Calu3 (cell line): Measurements from ENCODE around the gene TBPL1. TPM values are rescaled to one million over a fixed set of nuclear protein-coding genes. Genes with fewer than 3 reads are reported as not detected.

Source experiments
- BruUV-seq: library from RNA; stranded (reverse); fragments of 400-500 nt; replicated peaks from 2 replicates; lab custom pipeline; 2021; lab: Mats Ljungman, UMichigan
- CTCF ChIA-PET: fragments of 300-600 bp; sonication (Branson Sonifier 250); formaldehyde crosslinking; loops from one replicate; lab custom pipeline; 2022; ENCODE audit warnings: antibody characterized with exemption; lab: Charles Lee
- DNase-seq: peaks from one replicate; pipeline ENCODE4 v3.0.0; 2022
- H3K27ac Mint-ChIP-seq: one replicate; pipeline ENCODE4 v1.8.0; 2022; ENCODE audit warnings: mixed read lengths; ENCODE audit not compliant: unreplicated experiment
- H3K27me3 Mint-ChIP-seq: one replicate; pipeline ENCODE4 v1.8.0; 2022; ENCODE audit warnings: mixed read lengths; ENCODE audit not compliant: unreplicated experiment
- H3K36me3 Mint-ChIP-seq: one replicate; pipeline ENCODE4 v1.8.0; 2022; ENCODE audit warnings: mild to moderate bottlenecking, moderate library complexity, mixed read lengths; ENCODE audit not compliant: insufficient read depth, unreplicated experiment
- H3K4me1 Mint-ChIP-seq: one replicate; pipeline ENCODE4 v1.8.0; 2022; ENCODE audit warnings: mild to moderate bottlenecking, low read depth, mixed read lengths; ENCODE audit not compliant: unreplicated experiment
- H3K4me3 Mint-ChIP-seq: one replicate; pipeline ENCODE4 v1.8.0; 2022; ENCODE audit warnings: mild to moderate bottlenecking, low read depth, moderate library complexity, mixed read lengths; ENCODE audit not compliant: unreplicated experiment
- H3K9me3 Mint-ChIP-seq: one replicate; pipeline ENCODE4 v1.8.0; 2022; ENCODE audit warnings: low read depth, mixed read lengths; ENCODE audit not compliant: unreplicated experiment
- intact Hi-C: fragments of 100-400 bp; cut with micrococcal nuclease; formaldehyde crosslinking; loops from one replicate; pipeline ENCODE4 v1.10.0; 2022; ENCODE audit not compliant: unreplicated experiment
- total RNA-seq: library from RNA; stranded (reverse); gene quantifications from 2 replicates; pipeline ENCODE4 v1.2.3, GENCODE V29; 2022
- TF ChIP-seq, protein P1 (sequence below): fragments of 200-600 bp; IDR thresholded peaks from one replicate; pipeline ENCODE4 v1.8.0; 2022; ENCODE audit warnings: antibody characterized with exemption; ENCODE audit not compliant: unreplicated experiment

The TBPL1 gene
- total RNA-seq, 1 experiment from 2014 or later, result 31.5 TPM

DNA sequence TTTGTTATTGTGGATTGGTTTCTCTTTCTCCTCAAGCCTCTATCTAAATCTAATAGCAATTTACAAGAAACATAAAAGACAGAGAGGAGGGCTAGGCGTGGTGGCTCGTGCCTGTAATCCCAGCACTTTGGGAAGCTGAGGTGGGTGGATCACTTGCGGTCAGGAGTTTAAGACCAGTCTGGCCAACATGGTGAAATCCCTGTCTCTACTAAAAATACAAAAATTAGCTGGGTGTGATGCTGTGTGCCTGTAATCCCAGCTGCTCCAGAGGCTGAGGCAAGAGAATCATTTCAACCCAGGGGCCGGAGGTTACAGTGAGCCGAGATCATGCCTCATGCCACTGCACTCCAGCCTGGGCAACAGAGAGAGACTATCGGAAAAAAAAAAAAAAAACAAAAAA is 52.8 kb downstream of the TBPL1 start:
- Mint-ChIP-seq H3K4me1 (peaks cover 55% of the 10 kb centered on the region), H3K9me3 (no peaks in the 10 kb centered on the region), H3K36me3 (peaks cover 10% of the 10 kb centered on the region), H3K27me3 (no peaks in the 10 kb centered on the region), H3K27ac (no peak overlapping the region), H3K4me3 (no peak overlapping the region)
- CTCF ChIA-PET, result interaction anchor here (0.6 kb wide), 1 partner anchor 368 kb away, joined by 3 read pairs; no protein-coding TSS in a partner anchor
- DNase-seq, result no peak
- no TSS peak for BruUV-seq
- intact Hi-C loops, result no loop called here
- TF ChIP-seq, protein P1, sequence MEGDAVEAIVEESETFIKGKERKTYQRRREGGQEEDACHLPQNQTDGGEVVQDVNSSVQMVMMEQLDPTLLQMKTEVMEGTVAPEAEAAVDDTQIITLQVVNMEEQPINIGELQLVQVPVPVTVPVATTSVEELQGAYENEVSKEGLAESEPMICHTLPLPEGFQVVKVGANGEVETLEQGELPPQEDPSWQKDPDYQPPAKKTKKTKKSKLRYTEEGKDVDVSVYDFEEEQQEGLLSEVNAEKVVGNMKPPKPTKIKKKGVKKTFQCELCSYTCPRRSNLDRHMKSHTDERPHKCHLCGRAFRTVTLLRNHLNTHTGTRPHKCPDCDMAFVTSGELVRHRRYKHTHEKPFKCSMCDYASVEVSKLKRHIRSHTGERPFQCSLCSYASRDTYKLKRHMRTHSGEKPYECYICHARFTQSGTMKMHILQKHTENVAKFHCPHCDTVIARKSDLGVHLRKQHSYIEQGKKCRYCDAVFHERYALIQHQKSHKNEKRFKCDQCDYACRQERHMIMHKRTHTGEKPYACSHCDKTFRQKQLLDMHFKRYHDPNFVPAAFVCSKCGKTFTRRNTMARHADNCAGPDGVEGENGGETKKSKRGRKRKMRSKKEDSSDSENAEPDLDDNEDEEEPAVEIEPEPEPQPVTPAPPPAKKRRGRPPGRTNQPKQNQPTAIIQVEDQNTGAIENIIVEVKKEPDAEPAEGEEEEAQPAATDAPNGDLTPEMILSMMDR, result no peak

DNA sequence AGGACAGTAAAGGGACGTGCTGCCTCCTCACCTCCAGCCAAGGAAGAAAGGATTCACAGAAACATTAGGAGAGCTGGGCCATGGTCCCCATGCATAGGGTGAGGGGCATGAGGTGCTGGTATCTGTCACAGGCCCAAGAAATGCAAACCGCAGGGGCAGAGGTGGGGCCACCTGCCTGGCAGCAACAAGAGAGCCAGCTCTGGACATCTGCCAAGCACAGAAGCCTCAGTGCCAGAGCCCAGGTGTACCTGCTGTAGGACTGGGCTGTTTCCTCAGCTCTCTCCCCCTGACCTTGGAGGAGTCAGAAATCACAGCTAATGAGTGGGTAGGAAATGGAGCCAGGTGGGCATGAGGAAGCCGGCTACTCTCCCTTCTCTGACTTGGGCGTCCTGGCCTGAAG is 54.1 kb downstream of the TBPL1 start:
- TF ChIP-seq, protein P1, result no peak
- peaks cover 8% of the 10 kb centered on the region for H3K36me3 Mint-ChIP-seq
- no peak overlapping the region for H3K4me3 Mint-ChIP-seq
- no peaks in the 10 kb centered on the region for H3K27me3 Mint-ChIP-seq
- H3K27ac Mint-ChIP-seq, result no peak overlapping the region
- CTCF ChIA-PET, result interaction anchor here (0.6 to 1.2 kb wide), 5 partner anchors 11 to 1046 kb away, joined by 3 to 5 read pairs (median 3); no protein-coding TSS in a partner anchor
- peak; percentile 87 for DNase-seq
- no TSS peak for BruUV-seq
- intact Hi-C loops, result no loop called here
- peaks cover 51% of the 10 kb centered on the region for H3K4me1 Mint-ChIP-seq
- H3K9me3 Mint-ChIP-seq, result no peaks in the 10 kb centered on the region

DNA sequence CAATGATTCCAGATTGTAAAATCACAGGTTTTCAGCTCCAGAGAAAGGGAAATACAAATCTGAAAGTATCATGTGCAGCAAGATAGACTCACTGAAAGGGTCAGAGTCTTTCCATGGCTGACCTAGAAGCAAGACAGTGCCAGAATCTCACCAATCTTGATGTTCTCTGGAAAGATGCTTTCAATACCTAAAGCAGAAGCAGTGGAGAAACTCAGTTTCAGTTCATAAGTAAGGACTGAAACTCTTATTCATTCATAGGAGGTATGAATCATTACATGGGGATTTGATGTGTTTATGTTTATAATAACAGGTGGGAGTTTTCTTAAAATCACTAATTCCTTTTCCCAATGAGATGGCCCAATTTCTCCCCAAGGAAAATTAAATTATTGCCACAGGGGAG is 56.9 kb downstream of the TBPL1 start:
- H3K4me3 Mint-ChIP-seq, result no peak overlapping the region

DNA sequence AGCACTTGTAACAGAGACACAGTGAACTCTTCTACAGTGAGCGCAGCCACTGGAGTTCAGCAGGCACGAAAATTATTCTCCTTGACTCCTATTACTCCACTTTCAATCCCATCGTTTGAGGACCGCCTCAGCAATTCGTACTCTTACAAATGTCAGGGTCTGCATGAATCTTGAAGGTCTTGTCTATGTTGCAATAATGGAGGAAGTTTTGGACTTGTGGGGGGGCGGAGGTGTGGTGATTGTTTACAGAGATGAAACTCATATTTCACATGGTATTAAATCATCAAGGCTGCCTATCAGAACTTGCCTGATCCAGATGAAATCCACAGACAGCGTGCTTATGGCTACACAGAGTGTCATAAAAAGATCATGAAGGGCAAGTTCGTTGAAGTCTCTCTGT is 57.4 kb downstream of the TBPL1 start:
- no peak for DNase-seq
- no TSS peak for BruUV-seq
- Mint-ChIP-seq H3K9me3 (no peaks in the 10 kb centered on the region), H3K27me3 (no peaks in the 10 kb centered on the region), H3K4me1 (peaks cover 34% of the 10 kb centered on the region), H3K4me3 (no peak overlapping the region), H3K36me3 (peaks cover 8% of the 10 kb centered on the region), H3K27ac (no peak overlapping the region)
- intact Hi-C loops, result no loop called here
- TF ChIP-seq, protein P1, result no peak
- CTCF ChIA-PET, result no interaction called here

More for the DNA sequence above, 56.9 kb downstream of the TBPL1 start:
- intact Hi-C loops, result no loop called here
- DNase-seq, result no peak
- Mint-ChIP-seq H3K27me3 (no peaks in the 10 kb centered on the region), H3K27ac (no peak overlapping the region), H3K36me3 (peaks cover 8% of the 10 kb centered on the region), H3K9me3 (no peaks in the 10 kb centered on the region), H3K4me1 (peaks cover 36% of the 10 kb centered on the region)
- BruUV-seq, result no TSS peak
- TF ChIP-seq, protein P1, result no peak
- CTCF ChIA-PET, result no interaction called here
